ENCODE measurements around the gene ZIC2.
"Not testable (repeated sequence)": the region's sequence is repeated elsewhere in the genome, so short reads cannot be mapped to it uniquely, and the experiment has no call there.

Gene ZIC2

GRCh38 chr13:99948907-99949678 is 32.5 kb upstream of the ZIC2 start:
- H3K27me3 ChIP-seq (ENCODE audit: insufficient read depth, poor library complexity, severe bottlenecking) = peaks cover 27% of the 10 kb centered on the region
- DNase-seq (ENCODE audit: low read depth in 1 of 2, low spot score in 1 of 2) = no peak
- H3K4me3 ChIP-seq (replicated peaks; ENCODE audit: insufficient read depth, low read length) = no peak overlapping the region
- no peak for TF ChIP-seq REST (IDR thresholded peaks at IDR 0.05; ENCODE audit: insufficient replicate concordance, low read depth)
- no peak for TF ChIP-seq GABPA (IDR thresholded peaks at IDR 0.05; ENCODE audit: low read depth)
- no peak overlapping the region for H3K27ac ChIP-seq (replicated peaks)

GRCh38 chr13:99949679-99950413 is 31.7 kb upstream of the ZIC2 start:
- H3K27me3 ChIP-seq (ENCODE audit: insufficient read depth, poor library complexity, severe bottlenecking) = peaks cover 35% of the 10 kb centered on the region
- no peak overlapping the region for H3K4me3 ChIP-seq (replicated peaks; ENCODE audit: insufficient read depth, low read length)
- TF ChIP-seq REST (IDR thresholded peaks at IDR 0.05; ENCODE audit: insufficient replicate concordance, low read depth) = no peak
- no peak for TF ChIP-seq CTCF (IDR thresholded peaks at IDR 0.05; ENCODE audit: insufficient read depth, low read length)
- no peak for TF ChIP-seq SPI1 (IDR thresholded peaks at IDR 0.05; ENCODE audit: borderline replicate concordance, low read depth)
- TF ChIP-seq GABPA (IDR thresholded peaks at IDR 0.05; ENCODE audit: low read depth) = no peak
- TF ChIP-seq POLR2AphosphoS5 (IDR thresholded peaks at IDR 0.05; ENCODE audit: low read depth) = no peak
- DNase-seq (ENCODE audit: low read depth in 1 of 2, low spot score in 1 of 2) = no peak
- no peak overlapping the region for H3K27ac ChIP-seq (replicated peaks)

GRCh38 chr13:99951666-99952065 is 29.9 kb upstream of the ZIC2 start:
- not testable (repeated sequence) for H3K27ac ChIP-seq (replicated peaks); DNase-seq (ENCODE audit: low read depth in 1 of 2, low spot score in 1 of 2); H3K4me3 ChIP-seq (replicated peaks; ENCODE audit: insufficient read depth, low read length)
- peaks cover 53% of the 10 kb centered on the region for H3K27me3 ChIP-seq (ENCODE audit: insufficient read depth, poor library complexity, severe bottlenecking)

GRCh38 chr13:99953138-99953755 is 28.3 kb upstream of the ZIC2 start:
- Histone ChIP-seq H3K27me3 (ENCODE audit: insufficient read depth, poor library complexity, severe bottlenecking) (peaks cover 69% of the 10 kb centered on the region), H3K4me3 (replicated peaks; ENCODE audit: insufficient read depth, low read length) (no peak overlapping the region), H3K27ac (replicated peaks) (no peak overlapping the region)
- no peak for DNase-seq (ENCODE audit: low read depth in 1 of 2, low spot score in 1 of 2)
- TF ChIP-seq CTCF (IDR thresholded peaks at IDR 0.05; ENCODE audit: insufficient read depth, low read length) (no peak), POLR2AphosphoS5 (IDR thresholded peaks at IDR 0.05; ENCODE audit: low read depth) (no peak), SPI1 (IDR thresholded peaks at IDR 0.05; ENCODE audit: borderline replicate concordance, low read depth) (no peak), GABPA (IDR thresholded peaks at IDR 0.05; ENCODE audit: low read depth) (no peak), REST (IDR thresholded peaks at IDR 0.05; ENCODE audit: insufficient replicate concordance, low read depth) (no peak)

All from HL-60 (cell line).